Activated T-cell treated with anti-CD3 and anti-CD28 coated beads, Interleukin-2, amount 50 U/mL, for 72 hours (primary cell): Measurements from ENCODE around the gene TMEM52. TPM values are rescaled to one million over a fixed set of nuclear protein-coding genes. Genes with fewer than 3 reads are reported as not detected.

Experiments
- ATAC-seq, 2 donors: fragments of 150-1000 bp; cut with Tn5 transposase; replicated peaks in 1 of 2; 2 replicates each; pipeline ENCODE4 v1.10.0; 2021; ENCODE audit warnings: moderate library complexity in 2 of 2, mild to moderate bottlenecking in 1 of 2
- DNase-seq, 2 donors: peaks; one replicate each; pipeline ENCODE4 v3.0.0; 2021 to 2022; ENCODE audit warnings: mixed read lengths in 1 of 2
- H3K27ac Mint-ChIP-seq: one replicate; pipeline ENCODE4 v1.8.0; 2022; ENCODE audit warnings: mild to moderate bottlenecking, moderate library complexity, mixed read lengths
- H3K27me3 Mint-ChIP-seq: one replicate; pipeline ENCODE4 v1.8.0; 2022; ENCODE audit warnings: low read depth, mixed read lengths
- H3K36me3 Mint-ChIP-seq, 2 donors: one replicate each; pipeline ENCODE4 v1.8.0; 2022; ENCODE audit warnings: mixed read lengths in 2 of 2, mild to moderate bottlenecking in 1 of 2; ENCODE audit not compliant: insufficient read depth in 2 of 2
- H3K4me1 Mint-ChIP-seq: one replicate; pipeline ENCODE4 v1.8.0; 2022; ENCODE audit warnings: low read depth, mixed read lengths
- H3K4me3 Mint-ChIP-seq, 2 donors: one replicate each; pipeline ENCODE4 v1.8.0; 2022; ENCODE audit warnings: mild to moderate bottlenecking in 2 of 2, mixed read lengths in 2 of 2, moderate library complexity in 2 of 2
- H3K9me3 Mint-ChIP-seq, 2 donors: one replicate each; pipeline ENCODE4 v1.8.0; 2022; ENCODE audit warnings: mixed read lengths in 2 of 2
- total RNA-seq, 2 donors: library from RNA; stranded (reverse); gene quantifications; one replicate each; pipeline ENCODE4 v1.2.3, GENCODE V29; 2022

Gene TMEM52
- total RNA-seq, 2 donors from 2014 or later, result 0.88 to 1.0 TPM

DNA sequence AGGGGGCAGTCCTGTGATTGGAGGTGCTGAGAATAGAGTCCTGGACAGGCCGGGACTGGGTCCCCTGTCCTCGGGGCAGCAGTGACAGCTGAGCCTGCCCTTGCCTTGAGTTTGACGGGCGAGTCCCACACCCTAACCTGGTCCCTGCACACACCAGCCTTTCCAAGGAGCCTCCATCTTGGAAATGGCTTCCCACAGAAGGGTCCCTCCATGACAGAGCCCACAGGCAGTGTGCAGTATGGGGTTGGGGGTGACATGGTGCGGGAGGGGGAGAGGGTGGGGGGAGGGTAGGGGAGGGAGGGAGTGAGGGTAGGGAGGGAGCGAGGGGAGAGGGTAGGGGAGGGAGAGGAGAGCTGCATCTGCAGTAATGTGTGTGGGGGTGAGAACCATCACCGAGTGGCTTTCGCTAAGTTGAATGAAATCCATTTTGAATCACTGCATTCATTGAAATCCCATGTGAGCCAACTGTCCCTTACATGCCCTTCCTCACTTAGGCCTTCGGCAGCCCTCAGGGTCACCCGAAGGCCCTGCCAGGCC, 10.1 kb upstream of the TMEM52 start:
- Mint-ChIP-seq H3K4me3 (no peak overlapping the region), H3K36me3 (peaks cover 0 to 2% of the 10 kb centered on the region in 2 donors), H3K4me1 (no peaks in the 10 kb centered on the region), H3K27ac (no peak overlapping the region), H3K9me3 (peaks cover 3% of the 10 kb centered on the region in 2 donors), H3K27me3 (no peaks in the 10 kb centered on the region)
- no peak for DNase-seq
- ATAC-seq, result no peak

GRCh38 chr1:1928231-1929101, 9.4 kb upstream of the TMEM52 start:
- ATAC-seq (no peak), DNase-seq (no peak)
- no peaks in the 10 kb centered on the region for H3K36me3 Mint-ChIP-seq
- H3K27me3 Mint-ChIP-seq, result no peaks in the 10 kb centered on the region
- no peak overlapping the region for H3K27ac Mint-ChIP-seq
- H3K9me3 Mint-ChIP-seq, result no peaks in the 10 kb centered on the region
- no peak overlapping the region for H3K4me3 Mint-ChIP-seq
- no peaks in the 10 kb centered on the region for H3K4me1 Mint-ChIP-seq

DNA sequence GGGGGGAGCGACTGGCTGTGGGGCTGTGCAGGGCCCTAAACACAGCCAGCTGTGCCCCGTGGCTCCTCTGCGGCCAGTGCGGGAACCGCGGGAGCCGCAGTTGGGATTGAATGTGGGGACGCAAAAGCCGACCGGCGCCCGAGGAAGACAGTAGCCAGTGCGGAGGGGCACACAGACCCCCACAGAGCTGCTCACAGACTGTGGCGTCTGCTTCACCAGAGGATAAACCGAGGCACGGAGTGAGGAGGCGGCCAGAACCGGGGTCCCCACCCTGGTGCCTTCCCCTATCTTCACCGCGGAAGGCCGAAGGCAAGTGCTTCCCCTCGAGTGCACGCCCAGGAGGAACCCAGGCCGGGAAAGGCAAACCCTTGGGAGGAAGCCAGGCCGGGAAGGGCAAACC, 8.7 kb upstream of the TMEM52 start:
- Mint-ChIP-seq H3K4me3 (no peak overlapping the region), H3K4me1 (no peaks in the 10 kb centered on the region), H3K36me3 (no peaks in the 10 kb centered on the region), H3K27ac (no peak overlapping the region), H3K9me3 (no peaks in the 10 kb centered on the region), H3K27me3 (no peaks in the 10 kb centered on the region)
- ATAC-seq (no peak), DNase-seq (no peak)

DNA sequence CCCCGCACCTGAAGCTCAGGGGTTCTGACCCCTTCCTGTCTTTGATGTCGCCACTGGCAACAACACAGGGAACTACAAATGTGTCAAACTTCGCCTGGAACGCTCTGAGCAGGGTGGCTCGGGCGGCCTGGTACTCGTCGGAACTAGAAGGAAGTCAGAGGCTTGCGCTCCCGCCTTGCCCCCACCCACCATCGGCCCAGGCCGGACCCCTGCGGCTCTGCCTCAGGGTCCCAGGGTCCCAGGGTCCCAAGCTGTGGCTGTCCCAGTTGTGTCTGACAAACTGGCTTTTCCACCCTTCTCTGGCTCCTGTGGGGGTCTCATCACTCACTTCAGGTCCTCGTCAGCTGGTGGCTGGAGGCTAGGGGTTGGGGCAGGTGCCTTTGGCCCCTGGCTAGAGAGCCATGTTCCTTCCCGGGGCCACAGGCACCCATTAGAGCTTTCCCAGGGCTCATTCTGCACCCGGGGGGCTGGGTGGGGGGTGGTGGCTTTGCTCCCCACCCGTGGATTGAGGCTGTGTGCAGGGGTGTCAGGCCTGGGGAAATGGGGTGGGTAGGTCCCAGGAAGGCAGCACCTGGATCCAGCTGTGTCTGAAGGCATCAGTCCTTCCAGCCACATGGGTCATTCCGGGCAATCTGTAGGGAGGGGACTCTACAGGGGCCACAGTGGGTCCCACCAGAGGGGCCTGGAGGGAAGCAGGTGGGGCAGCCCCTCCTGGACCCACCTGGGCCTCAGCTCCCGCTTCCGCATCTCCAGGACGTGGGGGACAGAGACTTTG, 8.0 kb upstream of the TMEM52 start:
- no peak for DNase-seq
- Mint-ChIP-seq H3K4me3 (no peak overlapping the region), H3K9me3 (no peaks in the 10 kb centered on the region), H3K27ac (no peak overlapping the region), H3K27me3 (no peaks in the 10 kb centered on the region), H3K36me3 (no peaks in the 10 kb centered on the region), H3K4me1 (no peaks in the 10 kb centered on the region)
- no peak for ATAC-seq

GRCh38 chr1:1926346-1926811, 7.3 kb upstream of the TMEM52 start:
- Mint-ChIP-seq H3K27ac (no peak overlapping the region), H3K36me3 (no peaks in the 10 kb centered on the region), H3K4me3 (no peak overlapping the region), H3K4me1 (no peaks in the 10 kb centered on the region), H3K27me3 (no peaks in the 10 kb centered on the region), H3K9me3 (no peaks in the 10 kb centered on the region)
- ATAC-seq (no peak), DNase-seq (no peak)

GRCh38 chr1:1925437-1926345, 6.6 kb upstream of the TMEM52 start:
- DNase-seq (no peak), ATAC-seq (no peak)
- H3K4me3 Mint-ChIP-seq, result no peak overlapping the region
- H3K27ac Mint-ChIP-seq, result no peak overlapping the region
- no peaks in the 10 kb centered on the region for H3K36me3 Mint-ChIP-seq
- no peaks in the 10 kb centered on the region for H3K4me1 Mint-ChIP-seq
- no peaks in the 10 kb centered on the region for H3K9me3 Mint-ChIP-seq
- no peaks in the 10 kb centered on the region for H3K27me3 Mint-ChIP-seq

GRCh38 chr1:1924849-1925248, 5.8 kb upstream of the TMEM52 start:
- no peaks in the 10 kb centered on the region for H3K27me3 Mint-ChIP-seq
- H3K9me3 Mint-ChIP-seq, result no peaks in the 10 kb centered on the region
- H3K27ac Mint-ChIP-seq, result no peak overlapping the region
- no peaks in the 10 kb centered on the region for H3K36me3 Mint-ChIP-seq
- H3K4me3 Mint-ChIP-seq, result no peak overlapping the region
- ATAC-seq (no peak), DNase-seq (no peak)
- H3K4me1 Mint-ChIP-seq, result no peaks in the 10 kb centered on the region

GRCh38 chr1:1924386-1924785, 5.3 kb upstream of the TMEM52 start:
- Mint-ChIP-seq H3K27ac (no peak overlapping the region), H3K4me1 (no peaks in the 10 kb centered on the region), H3K27me3 (no peaks in the 10 kb centered on the region), H3K36me3 (no peaks in the 10 kb centered on the region), H3K9me3 (no peaks in the 10 kb centered on the region), H3K4me3 (no peak overlapping the region)
- DNase-seq, result no peak
- ATAC-seq, result no peak

DNA sequence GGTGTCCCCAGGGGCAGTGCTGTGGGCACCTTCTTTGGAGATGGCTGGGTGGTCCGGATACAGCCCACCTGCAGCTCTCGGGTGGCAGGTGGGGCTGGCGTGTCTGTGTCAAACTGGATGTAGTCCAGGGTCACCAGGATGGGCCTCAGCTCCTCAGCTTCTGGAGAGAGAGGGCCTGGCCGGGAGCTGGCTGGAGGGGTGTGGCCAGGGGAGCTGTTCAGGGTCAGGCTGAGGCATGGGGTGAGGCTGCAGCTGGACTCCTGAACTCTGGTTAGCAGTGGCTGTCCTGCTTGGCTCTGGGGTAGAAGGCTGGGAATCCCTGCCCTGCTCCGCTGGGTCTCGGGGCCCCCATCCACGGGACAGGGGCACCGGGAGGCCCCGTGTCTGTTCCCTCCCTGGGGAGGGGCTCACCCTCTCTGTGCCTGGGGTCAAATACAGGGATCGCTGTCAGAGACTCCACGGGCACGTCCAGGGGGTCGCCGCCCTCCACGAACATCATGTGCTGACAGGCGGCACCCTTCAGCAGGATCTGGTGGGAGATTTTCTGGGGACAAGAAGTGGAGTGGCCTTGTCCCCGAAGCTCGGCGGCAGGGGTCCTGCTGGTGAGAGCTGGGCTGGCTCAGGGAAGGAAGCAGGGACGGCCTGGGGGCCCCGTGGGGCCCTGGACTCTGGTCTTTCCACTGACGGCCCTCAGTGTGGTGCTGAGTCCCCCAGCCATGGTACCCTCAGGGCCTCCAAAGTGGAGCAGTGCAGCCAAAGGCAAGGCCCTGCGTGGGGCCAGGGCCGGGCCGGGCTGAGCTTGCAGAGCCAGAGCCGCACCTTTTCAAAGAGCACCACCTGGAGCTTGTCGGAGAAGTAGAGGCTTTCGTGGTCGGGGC, 4.1 kb upstream of the TMEM52 start:
- no peak for ATAC-seq
- H3K4me3 Mint-ChIP-seq, result no peak overlapping the region
- H3K27ac Mint-ChIP-seq, result no peak overlapping the region
- peaks cover 1% of the 10 kb centered on the region for H3K4me1 Mint-ChIP-seq
- no peaks in the 10 kb centered on the region for H3K27me3 Mint-ChIP-seq
- DNase-seq, result no peak
- H3K36me3 Mint-ChIP-seq, result no peaks in the 10 kb centered on the region
- H3K9me3 Mint-ChIP-seq, result no peaks in the 10 kb centered on the region

- no peak for DNase-seq
- Mint-ChIP-seq H3K27ac (no peak overlapping the region), H3K36me3 (no peaks in the 10 kb centered on the region), H3K4me3 (no peak overlapping the region), H3K27me3 (no peaks in the 10 kb centered on the region), H3K9me3 (no peaks in the 10 kb centered on the region), H3K4me1 (peaks cover 5% of the 10 kb centered on the region)
- ATAC-seq, result no peak
These were observed 3.5 kb upstream of the TMEM52 start for GRCh38 chr1:1922702-1922955.

- Mint-ChIP-seq H3K4me1 (peaks cover 5% of the 10 kb centered on the region), H3K9me3 (no peaks in the 10 kb centered on the region), H3K27me3 (no peaks in the 10 kb centered on the region), H3K36me3 (no peaks in the 10 kb centered on the region), H3K4me3 (no peak overlapping the region), H3K27ac (no peak overlapping the region)
- ATAC-seq, result no peak
- DNase-seq, result no peak
These were observed 3.0 kb upstream of the TMEM52 start for GRCh38 chr1:1921901-1922701.
